ENCODE data around the gene PRDM16. TPM values are rescaled to one million over a fixed set of nuclear protein-coding genes. Genes with fewer than 3 reads are reported as not detected.

The PRDM16 gene
- total RNA-seq, 4 donors from 2014 or later: 5.9 to 41.7 (median 11.2) TPM

- no peaks in the 10 kb centered on the region for H3K9me3 ChIP-seq
- peaks cover 0 to 55% (median 18%) of the 10 kb centered on the region in 4 donors for H3K4me1 ChIP-seq
- DNase-seq (ENCODE audit: low spot score in 2 of 2): peak; percentile 62 to 64
- no peaks in the 10 kb centered on the region for H3K36me3 ChIP-seq
- H3K4me3 ChIP-seq: no peak overlapping the region
- peak overlapping the region; percentile 42 to 92 (median 84) for H3K27ac ChIP-seq
- 23 to 34% methylated on average over 7 to 17 of the region's 18 CpGs for WGBS, 2 donors
- H3K27me3 ChIP-seq: peaks cover 0 to 29% of the 10 kb centered on the region in 2 donors
- TF ChIP-seq EP300 (IDR thresholded peaks at IDR 0.05) (peak in 1 of 2 donors; percentile 24), POLR2A (IDR thresholded peaks at IDR 0.05) (no peak)
- TF ChIP-seq, protein P1, sequence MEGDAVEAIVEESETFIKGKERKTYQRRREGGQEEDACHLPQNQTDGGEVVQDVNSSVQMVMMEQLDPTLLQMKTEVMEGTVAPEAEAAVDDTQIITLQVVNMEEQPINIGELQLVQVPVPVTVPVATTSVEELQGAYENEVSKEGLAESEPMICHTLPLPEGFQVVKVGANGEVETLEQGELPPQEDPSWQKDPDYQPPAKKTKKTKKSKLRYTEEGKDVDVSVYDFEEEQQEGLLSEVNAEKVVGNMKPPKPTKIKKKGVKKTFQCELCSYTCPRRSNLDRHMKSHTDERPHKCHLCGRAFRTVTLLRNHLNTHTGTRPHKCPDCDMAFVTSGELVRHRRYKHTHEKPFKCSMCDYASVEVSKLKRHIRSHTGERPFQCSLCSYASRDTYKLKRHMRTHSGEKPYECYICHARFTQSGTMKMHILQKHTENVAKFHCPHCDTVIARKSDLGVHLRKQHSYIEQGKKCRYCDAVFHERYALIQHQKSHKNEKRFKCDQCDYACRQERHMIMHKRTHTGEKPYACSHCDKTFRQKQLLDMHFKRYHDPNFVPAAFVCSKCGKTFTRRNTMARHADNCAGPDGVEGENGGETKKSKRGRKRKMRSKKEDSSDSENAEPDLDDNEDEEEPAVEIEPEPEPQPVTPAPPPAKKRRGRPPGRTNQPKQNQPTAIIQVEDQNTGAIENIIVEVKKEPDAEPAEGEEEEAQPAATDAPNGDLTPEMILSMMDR (IDR thresholded peaks at IDR 0.05): peak; percentile 92 to 97 (median 94)
Observed at GRCh38 chr1:3453203-3453761, 384.3 kb downstream of the PRDM16 start.

- Histone ChIP-seq H3K27ac (peak within 1 kb of the TSS; percentile 83 to 92 (median 86)), H3K27me3 (peaks cover 0 to 29% of the 10 kb centered on the region in 2 donors), H3K4me3 (peak within 1 kb of the TSS; percentile 45 to 73 (median 55)), H3K9me3 (no peaks in the 10 kb centered on the region), H3K36me3 (no peaks in the 10 kb centered on the region), H3K4me1 (peaks cover 0 to 61% (median 22%) of the 10 kb centered on the region in 4 donors)
- TF ChIP-seq POLR2A (IDR thresholded peaks at IDR 0.05) (no peak), EP300 (IDR thresholded peaks at IDR 0.05) (peak in 1 of 2 donors; percentile 35)
- TF ChIP-seq, protein P1 (IDR thresholded peaks at IDR 0.05): peak; percentile 27 to 60 (median 51)
- no peak for DNase-seq (ENCODE audit: low spot score in 2 of 2)
- WGBS, 2 donors: 5 to 36% methylated on average over 6 to 35 of the region's 84 CpGs
Observed at GRCh38 chr1:3453891-3454810, 385.1 kb downstream of the PRDM16 start, which contains the start of gene ARHGEF16. Gene ARHGEF16 (plus strand): TSS chr1:3454665. CDS start chr1:3463085, 8,420 bp downstream.

GRCh38 chr1:3454811-3455618 lies 386.0 kb downstream of the PRDM16 start:
- H3K4me3 ChIP-seq: peak overlapping the region; percentile 45 to 73 (median 55)
- 26 to 28% methylated on average over 16 to 17 of the region's 46 CpGs for WGBS, 2 donors
- H3K27ac ChIP-seq: peak overlapping the region; percentile 83 to 92 (median 86)
- H3K4me1 ChIP-seq: peaks cover 0 to 66% (median 22%) of the 10 kb centered on the region in 4 donors
- DNase-seq (ENCODE audit: low spot score in 2 of 2): no peak
- no peaks in the 10 kb centered on the region for H3K9me3 ChIP-seq
- no peak for TF ChIP-seq EP300 (IDR thresholded peaks at IDR 0.05)
- TF ChIP-seq POLR2A (IDR thresholded peaks at IDR 0.05): no peak
- TF ChIP-seq, protein P1 (IDR thresholded peaks at IDR 0.05): no peak
- peaks cover 0 to 29% of the 10 kb centered on the region in 2 donors for H3K27me3 ChIP-seq
- H3K36me3 ChIP-seq: no peaks in the 10 kb centered on the region

- peaks cover 0 to 29% of the 10 kb centered on the region in 2 donors for H3K27me3 ChIP-seq
- peaks cover 0 to 75% (median 29%) of the 10 kb centered on the region in 4 donors for H3K4me1 ChIP-seq
- no peaks in the 10 kb centered on the region for H3K9me3 ChIP-seq
- TF ChIP-seq EP300 (IDR thresholded peaks at IDR 0.05) (no peak), POLR2A (IDR thresholded peaks at IDR 0.05) (no peak)
- TF ChIP-seq, protein P1 (IDR thresholded peaks at IDR 0.05): no peak
- no peak for DNase-seq (ENCODE audit: low spot score in 2 of 2)
- H3K4me3 ChIP-seq: peak overlapping the region in 1 of 4 donors; percentile 73
- peak overlapping the region; percentile 83 to 92 (median 86) for H3K27ac ChIP-seq
- 79 to 89% methylated on average over 17 to 18 of the region's 18 CpGs for WGBS, 2 donors
- no peaks in the 10 kb centered on the region for H3K36me3 ChIP-seq
Observed at GRCh38 chr1:3455670-3456448, 386.9 kb downstream of the PRDM16 start.
